ENCODE data around the gene OSBPL3.
A peak's percentile ranks its signal among the peaks of the same experiment; 100 is the strongest.

- peak; percentile 79 for TF ChIP-seq POLR2AphosphoS5 (IDR thresholded peaks at IDR 0.05; ENCODE audit: low read depth, low read length)
- no peak for TF ChIP-seq MAX (IDR thresholded peaks at IDR 0.05)
- peak; percentile 13 for TF ChIP-seq POLR2A (IDR thresholded peaks at IDR 0.05; ENCODE audit: borderline replicate concordance, extremely low read depth, insufficient read depth, insufficient read length)
- TF ChIP-seq CTCF (IDR thresholded peaks at IDR 0.05 in 2 of 3, conservative IDR thresholded peaks at IDR 0.05 in 1 of 3; ENCODE audit: borderline replicate concordance in 1 of 3, insufficient read depth in 1 of 3, low read depth in 2 of 3, low read length in 2 of 3) = no peak
- TF ChIP-seq JUND (IDR thresholded peaks at IDR 0.05) = no peak
- TF ChIP-seq ATF3 (IDR thresholded peaks at IDR 0.05) = no peak
- no peak for TF ChIP-seq RAD21 (IDR thresholded peaks at IDR 0.05; ENCODE audit: low read depth)
- TF ChIP-seq CEBPB (IDR thresholded peaks at IDR 0.05; ENCODE audit: low read depth) = no peak
Observed at GRCh38 chr7:24757353-24758275, 222.4 kb downstream of the OSBPL3 start, which contains the start of gene GSDME.

Data from HCT116 (cell line).